ENCODE data around the gene QSER1.
"Not testable (repeated sequence)": the region's sequence is repeated elsewhere in the genome, so short reads cannot be mapped to it uniquely, and the experiment has no call there.

QSER1 gene

DNA sequence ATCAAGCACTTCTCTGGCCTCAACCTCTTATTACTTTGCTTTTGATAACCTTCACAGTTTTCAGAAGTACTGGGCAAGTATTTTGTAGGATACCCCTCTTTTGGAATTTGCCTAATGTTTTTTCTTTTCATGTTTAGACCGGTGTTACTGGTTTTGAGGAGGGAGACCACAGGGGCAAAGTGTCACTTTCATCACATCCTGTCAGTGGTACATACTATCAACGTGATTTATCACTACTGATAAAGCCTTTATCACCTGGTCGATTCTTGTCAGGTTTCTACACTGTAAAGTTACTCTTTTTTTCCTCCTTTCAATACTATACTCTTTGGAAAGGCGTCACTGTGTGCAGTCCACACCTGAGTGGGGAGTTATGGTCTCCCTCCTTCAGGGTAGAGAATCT lies 26.7 kb downstream of the QSER1 start:
- no peaks in the 10 kb centered on the region for H3K4me1 ChIP-seq
- no peak for TF ChIP-seq CTCF (IDR thresholded peaks at IDR 0.05)
- DNase-seq: no peak
- no peaks in the 10 kb centered on the region for H3K36me3 ChIP-seq
- H3K4me3 ChIP-seq: no peak overlapping the region
- H3K27me3 ChIP-seq: no peaks in the 10 kb centered on the region
- intact Hi-C loops (cut with DNase I; ENCODE audit: low total_unique reads): no loop called here
- no peaks in the 10 kb centered on the region for H3K9me3 ChIP-seq
- H3K27ac ChIP-seq: no peak overlapping the region

DNA sequence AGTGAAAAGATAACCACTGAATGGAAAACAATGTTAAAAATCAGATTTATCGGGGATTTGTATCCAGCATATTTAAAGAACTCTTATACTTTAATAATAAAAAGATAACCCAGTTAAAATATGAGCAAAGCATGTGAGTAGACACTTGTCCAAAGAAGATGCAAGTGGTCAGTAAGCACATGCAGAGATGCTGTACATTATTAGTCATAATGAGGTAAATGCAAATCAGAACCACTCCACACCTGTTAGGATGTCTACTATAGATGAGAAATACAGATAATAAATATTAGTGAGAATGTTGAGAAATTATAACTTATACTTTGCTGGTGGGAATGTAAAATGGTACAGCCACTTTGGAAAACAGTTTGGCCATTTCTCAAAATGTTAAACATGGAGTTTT lies 28.0 kb downstream of the QSER1 start:
- no peaks in the 10 kb centered on the region for H3K36me3 ChIP-seq
- DNase-seq: no peak
- no peak overlapping the region for H3K27ac ChIP-seq
- H3K4me3 ChIP-seq: no peak overlapping the region
- no peaks in the 10 kb centered on the region for H3K9me3 ChIP-seq
- no peaks in the 10 kb centered on the region for H3K4me1 ChIP-seq
- intact Hi-C loops (cut with DNase I; ENCODE audit: low total_unique reads): no loop called here
- no peak for TF ChIP-seq CTCF (IDR thresholded peaks at IDR 0.05)
- no peaks in the 10 kb centered on the region for H3K27me3 ChIP-seq

GRCh38 chr11:32921204-32921603 lies 28.6 kb downstream of the QSER1 start:
- Histone ChIP-seq H3K4me3 (no peak overlapping the region), H3K36me3 (no peaks in the 10 kb centered on the region), H3K9me3 (no peaks in the 10 kb centered on the region), H3K27ac (no peak overlapping the region), H3K27me3 (no peaks in the 10 kb centered on the region), H3K4me1 (no peaks in the 10 kb centered on the region)
- DNase-seq: no peak
- intact Hi-C loops (cut with DNase I; ENCODE audit: low total_unique reads): no loop called here
- no peak for TF ChIP-seq CTCF (IDR thresholded peaks at IDR 0.05)

GRCh38 chr11:32931606-32932005 lies 39.0 kb downstream of the QSER1 start:
- Histone ChIP-seq H3K36me3 (peaks cover 37 to 46% (median 45%) of the 10 kb centered on the region in 3 donors), H3K4me3 (no peak overlapping the region), H3K4me1 (no peaks in the 10 kb centered on the region), H3K27me3 (no peaks in the 10 kb centered on the region), H3K9me3 (no peaks in the 10 kb centered on the region), H3K27ac (no peak overlapping the region)
- intact Hi-C loops (cut with DNase I; ENCODE audit: low total_unique reads): no loop called here
- no peak for DNase-seq
- TF ChIP-seq CTCF (IDR thresholded peaks at IDR 0.05): no peak

DNA sequence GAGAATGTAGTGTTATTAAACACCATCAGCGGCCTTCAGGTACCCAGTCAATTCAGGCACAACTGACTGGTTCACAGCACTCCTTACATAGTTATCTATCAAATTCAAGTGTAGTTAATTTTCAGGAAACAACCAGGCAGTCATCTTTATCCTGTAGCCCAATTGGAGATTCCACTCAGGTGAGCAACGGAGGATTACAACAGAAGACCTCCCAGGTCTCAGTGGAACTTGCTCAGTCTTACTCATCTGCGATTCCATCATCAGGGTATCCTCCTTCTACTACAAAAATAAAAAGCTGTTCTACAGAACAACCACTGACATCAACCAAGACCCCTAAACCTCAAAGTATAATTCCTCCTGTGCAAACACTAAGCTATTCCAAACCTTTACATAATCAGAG lies 39.6 kb downstream of the QSER1 start:
- DNase-seq: no peak
- H3K9me3 ChIP-seq: no peaks in the 10 kb centered on the region
- no peak for TF ChIP-seq CTCF (IDR thresholded peaks at IDR 0.05)
- H3K27ac ChIP-seq: no peak overlapping the region
- no peaks in the 10 kb centered on the region for H3K4me1 ChIP-seq
- H3K36me3 ChIP-seq: peaks cover 37 to 47% (median 46%) of the 10 kb centered on the region in 3 donors
- no peaks in the 10 kb centered on the region for H3K27me3 ChIP-seq
- H3K4me3 ChIP-seq: no peak overlapping the region
- intact Hi-C loops (cut with DNase I; ENCODE audit: low total_unique reads): no loop called here

- DNase-seq: no peak
- Histone ChIP-seq H3K4me1 (peaks cover 0 to 9% (median 4%) of the 10 kb centered on the region in 4 donors), H3K36me3 (peaks cover 30 to 46% (median 37%) of the 10 kb centered on the region in 3 donors), H3K27me3 (no peaks in the 10 kb centered on the region), H3K4me3 (no peak overlapping the region), H3K9me3 (no peaks in the 10 kb centered on the region), H3K27ac (no peak overlapping the region)
- intact Hi-C loops (cut with DNase I; ENCODE audit: low total_unique reads): no loop called here
- TF ChIP-seq CTCF (IDR thresholded peaks at IDR 0.05): no peak
These were observed 42.9 kb downstream of the QSER1 start for GRCh38 chr11:32935462-32936029.

GRCh38 chr11:32936178-32936577 lies 43.6 kb downstream of the QSER1 start:
- H3K27ac ChIP-seq; intact Hi-C loops (cut with DNase I; ENCODE audit: low total_unique reads); DNase-seq; H3K4me3 ChIP-seq; H3K27me3 ChIP-seq; H3K4me1 ChIP-seq; H3K9me3 ChIP-seq: not testable (repeated sequence)
- H3K36me3 ChIP-seq: peaks cover 30 to 45% (median 37%) of the 10 kb centered on the region in 3 donors

DNA sequence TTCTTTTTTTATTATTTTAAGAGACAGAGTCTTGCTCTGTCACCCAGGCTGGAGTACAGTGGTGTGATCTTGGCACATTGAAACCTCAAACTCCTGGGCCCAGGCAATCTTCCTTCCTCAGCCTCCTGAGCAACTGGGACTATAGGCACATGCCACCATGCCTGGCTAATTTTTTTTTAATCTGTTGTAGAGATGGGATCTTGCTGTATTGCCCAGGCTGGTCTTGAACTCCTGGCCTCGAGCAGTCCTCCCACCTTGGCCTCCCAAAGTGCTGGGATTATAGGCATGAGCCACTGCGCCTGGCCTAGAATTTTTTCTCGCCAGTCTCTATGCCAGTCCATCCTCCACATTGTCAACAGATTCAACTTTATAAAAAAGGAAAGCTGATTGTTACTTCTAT lies 44.7 kb downstream of the QSER1 start:
- H3K27me3 ChIP-seq; H3K4me1 ChIP-seq; H3K27ac ChIP-seq; DNase-seq; intact Hi-C loops (cut with DNase I; ENCODE audit: low total_unique reads); H3K9me3 ChIP-seq; H3K4me3 ChIP-seq: not testable (repeated sequence)
- H3K36me3 ChIP-seq: peaks cover 22 to 34% (median 26%) of the 10 kb centered on the region in 3 donors

All from tibial artery (tissue), 4 donors.